Kidney (tissue), 14 donors: ENCODE measurements around the gene SYT14. TPM values are rescaled to one million over a fixed set of nuclear protein-coding genes. Genes with fewer than 3 reads are reported as not detected.
"Not testable (repeated sequence)": the region's sequence is repeated elsewhere in the genome, so short reads cannot be mapped to it uniquely, and the experiment has no call there.

Source experiments
- DNase-seq, 5 donors: peaks; one replicate each; pipeline ENCODE4 v3.0.0-alpha.2; 2013 to 2020
- FAIRE-seq: peaks from 2 replicates; lab custom pipeline; 2012; peaks lifted over from hg19 to GRCh38; lab: Jason Lieb, UNC
- H3K27ac ChIP-seq, 2 donors: one replicate each; pipeline ENCODE4 v1.7.0; 2013; ENCODE audit warnings: low read depth in 2 of 2, low read length in 2 of 2, inconsistent platforms in 1 of 2
- H3K27me3 ChIP-seq: one replicate; pipeline ENCODE4 v1.7.1; 2013; ENCODE audit warnings: low read length, inconsistent platforms; ENCODE audit not compliant: control insufficient read depth, insufficient read depth
- H3K36me3 ChIP-seq, 3 donors: one replicate each; pipeline versions ENCODE4 v1.7.0 to v1.7.1; 2013; ENCODE audit warnings: low read length in 3 of 3, control low read depth in 1 of 3, inconsistent platforms in 1 of 3; ENCODE audit not compliant: insufficient read depth in 3 of 3, control insufficient read depth in 2 of 3
- H3K4me1 ChIP-seq, 3 donors: one replicate each; pipeline versions ENCODE4 v1.7.0 to v1.7.1; 2013; ENCODE audit warnings: low read length in 3 of 3, inconsistent platforms in 1 of 3, low read depth in 1 of 3; ENCODE audit not compliant: control insufficient read depth in 2 of 3, insufficient read depth in 2 of 3
- H3K4me3 ChIP-seq, 3 donors: one replicate each; pipeline versions ENCODE4 v1.7.0 to v1.8.1; 2013; ENCODE audit warnings: low read length in 3 of 3, control low read depth in 1 of 3, inconsistent platforms in 1 of 3
- H3K9ac ChIP-seq, 3 donors: one replicate each; pipeline versions ENCODE4 v1.7.0 to v1.7.1; 2013; ENCODE audit warnings: low read length in 3 of 3, control low read depth in 1 of 3, inconsistent platforms in 1 of 3
- H3K9me3 ChIP-seq, 3 donors: one replicate each; pipeline versions ENCODE4 v1.7.0 to v1.7.1; 2013; ENCODE audit warnings: low read length in 3 of 3, control low read depth in 1 of 3, inconsistent platforms in 1 of 3; ENCODE audit not compliant: control insufficient read depth in 2 of 3, insufficient read depth in 1 of 3
- intact Hi-C: fragments of 100-400 bp; cut with DNase I; formaldehyde crosslinking; loops from one replicate; pipeline ENCODE4 v1.11.1; 2022
- polyA plus RNA-seq: library from polyadenylated mRNA; stranded (reverse); fragments of 350-450 nt; fragmentation: Illumina TruSeq; extraction: RNeasy Lipid Tissue Mini Kit (QIAGEN cat#74804); gene quantifications from one replicate; pipeline ENCODE4 v1.2.3, GENCODE V29; 2014; ENCODE audit warnings: low read depth, low replicate concordance; ENCODE audit not compliant: insufficient read depth
- total RNA-seq: library from RNA; stranded (reverse); fragmentation: NEBNext Ultra II Directional; extraction: Animal tissue kit (Norgen Biotek cat#: 25700); gene quantifications from one replicate; pipeline ENCODE4 v1.2.1, GENCODE V29; 2021
- TF ChIP-seq, protein P1 (sequence below): IDR thresholded peaks from 3 replicates; pipeline ENCODE4 v1.5.1; 2012; ENCODE audit warnings: mild to moderate bottlenecking, moderate library complexity, borderline replicate concordance; ENCODE audit not compliant: insufficient read depth; ENCODE audit errors: extremely low read depth
- donor health status: control.
- donor health status: control.
- donor health status: control.
- donor health status: control.
- donor health status: control.
- donor health status: DM: yes; HTN: yes; CAD: no.
- donor health status: Normal renal cell carcinoma (clear cell type).

SYT14 gene
- total and polyA plus RNA-seq, 2 donors from 2014 or later, result 0.22 to 1.3 TPM

DNA sequence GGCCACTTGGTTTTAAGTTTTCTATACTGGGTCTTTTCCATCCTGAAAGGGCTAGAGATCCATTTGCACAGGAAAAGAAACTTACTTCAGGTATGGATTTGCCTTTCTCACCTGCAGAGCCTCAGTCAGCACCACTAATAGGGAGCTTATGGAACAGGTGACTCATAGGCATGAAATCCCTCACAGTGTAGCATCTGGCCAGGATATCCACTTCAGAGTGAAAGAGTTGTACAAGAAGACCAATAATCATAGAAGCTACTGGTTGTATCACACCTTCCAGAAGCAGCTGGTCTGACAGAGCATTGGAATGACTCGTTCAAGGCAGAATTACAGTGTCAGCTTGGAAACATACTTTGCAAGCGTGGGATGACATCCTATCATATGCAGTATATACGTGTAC lies 26.3 kb upstream of the SYT14 start:
- TF ChIP-seq, protein P1, sequence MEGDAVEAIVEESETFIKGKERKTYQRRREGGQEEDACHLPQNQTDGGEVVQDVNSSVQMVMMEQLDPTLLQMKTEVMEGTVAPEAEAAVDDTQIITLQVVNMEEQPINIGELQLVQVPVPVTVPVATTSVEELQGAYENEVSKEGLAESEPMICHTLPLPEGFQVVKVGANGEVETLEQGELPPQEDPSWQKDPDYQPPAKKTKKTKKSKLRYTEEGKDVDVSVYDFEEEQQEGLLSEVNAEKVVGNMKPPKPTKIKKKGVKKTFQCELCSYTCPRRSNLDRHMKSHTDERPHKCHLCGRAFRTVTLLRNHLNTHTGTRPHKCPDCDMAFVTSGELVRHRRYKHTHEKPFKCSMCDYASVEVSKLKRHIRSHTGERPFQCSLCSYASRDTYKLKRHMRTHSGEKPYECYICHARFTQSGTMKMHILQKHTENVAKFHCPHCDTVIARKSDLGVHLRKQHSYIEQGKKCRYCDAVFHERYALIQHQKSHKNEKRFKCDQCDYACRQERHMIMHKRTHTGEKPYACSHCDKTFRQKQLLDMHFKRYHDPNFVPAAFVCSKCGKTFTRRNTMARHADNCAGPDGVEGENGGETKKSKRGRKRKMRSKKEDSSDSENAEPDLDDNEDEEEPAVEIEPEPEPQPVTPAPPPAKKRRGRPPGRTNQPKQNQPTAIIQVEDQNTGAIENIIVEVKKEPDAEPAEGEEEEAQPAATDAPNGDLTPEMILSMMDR, result no peak
- H3K27me3 ChIP-seq, result no peaks in the 10 kb centered on the region
- FAIRE-seq, result no peak
- no peaks in the 10 kb centered on the region for H3K4me1 ChIP-seq
- no peaks in the 10 kb centered on the region for H3K36me3 ChIP-seq
- DNase-seq, result no peak
- H3K4me3 ChIP-seq, result no peak overlapping the region
- intact Hi-C loops, result no loop called here
- H3K9ac ChIP-seq, result no peak overlapping the region
- peaks cover 0 to 3% (median 0%) of the 10 kb centered on the region in 3 donors for H3K9me3 ChIP-seq
- no peak overlapping the region for H3K27ac ChIP-seq

DNA sequence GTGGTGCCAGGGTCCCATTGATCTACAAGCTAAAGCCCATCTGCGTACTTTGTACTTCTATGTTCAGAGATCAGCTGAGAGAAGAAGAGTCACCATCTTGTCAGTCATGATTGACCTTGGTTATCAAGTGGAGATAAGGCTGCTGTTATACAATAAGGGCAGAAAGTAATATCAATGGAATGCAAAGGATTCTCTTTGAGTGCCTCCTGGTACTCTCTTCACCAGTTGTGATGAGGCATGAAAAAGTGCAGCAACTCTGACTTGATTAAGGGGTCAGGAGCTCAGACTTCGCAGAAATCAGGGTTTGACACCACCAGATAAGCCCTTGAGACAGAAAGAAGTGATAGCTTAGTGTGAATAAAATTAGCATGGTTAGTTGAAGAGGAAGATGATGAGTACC lies 25.7 kb upstream of the SYT14 start:
- Histone ChIP-seq H3K27me3 (no peaks in the 10 kb centered on the region), H3K4me1 (no peaks in the 10 kb centered on the region), H3K4me3 (no peak overlapping the region), H3K27ac (no peak overlapping the region), H3K9me3 (peaks cover 0 to 3% (median 0%) of the 10 kb centered on the region in 3 donors), H3K36me3 (no peaks in the 10 kb centered on the region), H3K9ac (no peak overlapping the region)
- TF ChIP-seq, protein P1, result no peak
- FAIRE-seq (no peak), DNase-seq (no peak)
- intact Hi-C loops, result no loop called here

DNA sequence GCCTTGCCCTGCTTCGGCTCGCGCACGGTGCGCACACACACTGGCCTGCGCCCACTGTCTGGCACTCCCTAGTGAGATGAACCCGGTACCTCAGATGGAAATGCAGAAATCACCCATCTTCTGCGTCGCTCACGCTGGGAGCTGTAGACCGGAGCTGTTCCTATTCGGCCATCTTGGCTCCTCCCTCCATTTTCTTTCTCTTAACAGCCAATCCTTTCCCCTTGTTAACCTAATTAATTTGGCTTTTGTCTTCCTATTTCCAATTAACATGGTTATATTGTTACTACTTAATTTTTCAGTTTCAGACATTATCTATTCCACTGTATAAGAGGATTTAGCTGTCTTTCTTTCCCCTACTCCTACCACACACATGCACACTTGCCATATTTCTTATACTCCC lies 18.4 kb upstream of the SYT14 start:
- H3K36me3 ChIP-seq, H3K27ac ChIP-seq, FAIRE-seq, H3K27me3 ChIP-seq, H3K9me3 ChIP-seq, DNase-seq, intact Hi-C loops, H3K4me1 ChIP-seq, H3K9ac ChIP-seq, H3K4me3 ChIP-seq: not testable (repeated sequence)

DNA sequence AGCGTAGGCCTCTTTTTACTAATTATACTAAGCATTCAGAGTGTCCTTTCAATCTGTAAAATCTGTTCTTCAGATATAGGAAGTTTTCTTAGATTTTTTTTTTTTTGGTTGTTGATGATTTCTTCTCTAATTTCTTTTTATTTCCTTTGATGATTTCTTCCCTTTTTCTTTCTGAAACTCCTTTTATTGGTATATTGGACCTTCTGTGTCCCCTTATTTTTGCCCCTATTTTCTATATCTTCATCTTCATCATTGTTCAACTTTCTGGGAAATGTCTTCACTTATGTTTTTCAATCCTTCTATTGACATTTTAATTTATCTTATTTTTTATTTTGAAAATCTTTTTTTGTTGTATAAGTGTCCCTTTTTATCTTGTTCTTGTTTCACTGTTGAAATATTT lies 17.2 kb upstream of the SYT14 start:
- H3K36me3 ChIP-seq, result no peaks in the 10 kb centered on the region
- no peaks in the 10 kb centered on the region for H3K4me1 ChIP-seq
- TF ChIP-seq, protein P1, result no peak
- no peak overlapping the region for H3K27ac ChIP-seq
- H3K9me3 ChIP-seq, result no peaks in the 10 kb centered on the region
- intact Hi-C loops, result no loop called here
- DNase-seq (no peak), FAIRE-seq (no peak)
- no peaks in the 10 kb centered on the region for H3K27me3 ChIP-seq
- no peak overlapping the region for H3K4me3 ChIP-seq
- no peak overlapping the region for H3K9ac ChIP-seq
